ENCODE measurements around the gene GRIA3.

- TF ChIP-seq, protein P1, sequence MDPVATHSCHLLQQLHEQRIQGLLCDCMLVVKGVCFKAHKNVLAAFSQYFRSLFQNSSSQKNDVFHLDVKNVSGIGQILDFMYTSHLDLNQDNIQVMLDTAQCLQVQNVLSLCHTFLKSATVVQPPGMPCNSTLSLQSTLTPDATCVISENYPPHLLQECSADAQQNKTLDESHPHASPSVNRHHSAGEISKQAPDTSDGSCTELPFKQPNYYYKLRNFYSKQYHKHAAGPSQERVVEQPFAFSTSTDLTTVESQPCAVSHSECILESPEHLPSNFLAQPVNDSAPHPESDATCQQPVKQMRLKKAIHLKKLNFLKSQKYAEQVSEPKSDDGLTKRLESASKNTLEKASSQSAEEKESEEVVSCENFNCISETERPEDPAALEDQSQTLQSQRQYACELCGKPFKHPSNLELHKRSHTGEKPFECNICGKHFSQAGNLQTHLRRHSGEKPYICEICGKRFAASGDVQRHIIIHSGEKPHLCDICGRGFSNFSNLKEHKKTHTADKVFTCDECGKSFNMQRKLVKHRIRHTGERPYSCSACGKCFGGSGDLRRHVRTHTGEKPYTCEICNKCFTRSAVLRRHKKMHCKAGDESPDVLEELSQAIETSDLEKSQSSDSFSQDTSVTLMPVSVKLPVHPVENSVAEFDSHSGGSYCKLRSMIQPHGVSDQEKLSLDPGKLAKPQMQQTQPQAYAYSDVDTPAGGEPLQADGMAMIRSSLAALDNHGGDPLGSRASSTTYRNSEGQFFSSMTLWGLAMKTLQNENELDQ (tag by site-specific recombination; IDR thresholded peaks at IDR 0.05; ENCODE audit: low read depth) = no peak
- no peak for TF ChIP-seq KLF16 (tag by site-specific recombination; IDR thresholded peaks at IDR 0.05)
- no peak for TF ChIP-seq ZNF169 (tag by site-specific recombination; IDR thresholded peaks at IDR 0.05)
- no peak for TF ChIP-seq ZNF292 (tag by site-specific recombination; IDR thresholded peaks at IDR 0.05; ENCODE audit: borderline replicate concordance, low read depth)
- no peak for TF ChIP-seq ZNF239 (tag by site-specific recombination; IDR thresholded peaks at IDR 0.05)
- TF ChIP-seq ZNF560 (tag by site-specific recombination; IDR thresholded peaks at IDR 0.05; ENCODE audit: borderline replicate concordance) = no peak
- TF ChIP-seq GLI4 (tag by site-specific recombination; IDR thresholded peaks at IDR 0.05) = no peak
- TF ChIP-seq TRIM28 (IDR thresholded peaks at IDR 0.05; ENCODE audit: borderline replicate concordance, low read length) = no peak
- TF ChIP-seq, protein P2, sequence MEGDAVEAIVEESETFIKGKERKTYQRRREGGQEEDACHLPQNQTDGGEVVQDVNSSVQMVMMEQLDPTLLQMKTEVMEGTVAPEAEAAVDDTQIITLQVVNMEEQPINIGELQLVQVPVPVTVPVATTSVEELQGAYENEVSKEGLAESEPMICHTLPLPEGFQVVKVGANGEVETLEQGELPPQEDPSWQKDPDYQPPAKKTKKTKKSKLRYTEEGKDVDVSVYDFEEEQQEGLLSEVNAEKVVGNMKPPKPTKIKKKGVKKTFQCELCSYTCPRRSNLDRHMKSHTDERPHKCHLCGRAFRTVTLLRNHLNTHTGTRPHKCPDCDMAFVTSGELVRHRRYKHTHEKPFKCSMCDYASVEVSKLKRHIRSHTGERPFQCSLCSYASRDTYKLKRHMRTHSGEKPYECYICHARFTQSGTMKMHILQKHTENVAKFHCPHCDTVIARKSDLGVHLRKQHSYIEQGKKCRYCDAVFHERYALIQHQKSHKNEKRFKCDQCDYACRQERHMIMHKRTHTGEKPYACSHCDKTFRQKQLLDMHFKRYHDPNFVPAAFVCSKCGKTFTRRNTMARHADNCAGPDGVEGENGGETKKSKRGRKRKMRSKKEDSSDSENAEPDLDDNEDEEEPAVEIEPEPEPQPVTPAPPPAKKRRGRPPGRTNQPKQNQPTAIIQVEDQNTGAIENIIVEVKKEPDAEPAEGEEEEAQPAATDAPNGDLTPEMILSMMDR (tag by site-specific recombination; IDR thresholded peaks at IDR 0.05) = no peak
- TF ChIP-seq REST (tag by site-specific recombination; IDR thresholded peaks at IDR 0.05) = no peak
- no peak for TF ChIP-seq ZBTB20 (tag by site-specific recombination; IDR thresholded peaks at IDR 0.05)
- no peak for TF ChIP-seq ZBTB7A (tag by site-specific recombination; IDR thresholded peaks at IDR 0.05; ENCODE audit: low read depth)
- no peak for TF ChIP-seq SP2 (tag by site-specific recombination; IDR thresholded peaks at IDR 0.05)
Observed at GRCh38 chrX:123436512-123437136, 252.5 kb downstream of the GRIA3 start.
